GM19438 (cell line): ENCODE results near the gene FREY1.

Source experiments
- ATAC-seq: cut with Tn5 transposase; IDR thresholded peaks from one replicate; pipeline ENCODE4 v1.9.1; 2021; ENCODE audit warnings: low read depth; ENCODE audit not compliant: unreplicated experiment

FREY1 gene

DNA sequence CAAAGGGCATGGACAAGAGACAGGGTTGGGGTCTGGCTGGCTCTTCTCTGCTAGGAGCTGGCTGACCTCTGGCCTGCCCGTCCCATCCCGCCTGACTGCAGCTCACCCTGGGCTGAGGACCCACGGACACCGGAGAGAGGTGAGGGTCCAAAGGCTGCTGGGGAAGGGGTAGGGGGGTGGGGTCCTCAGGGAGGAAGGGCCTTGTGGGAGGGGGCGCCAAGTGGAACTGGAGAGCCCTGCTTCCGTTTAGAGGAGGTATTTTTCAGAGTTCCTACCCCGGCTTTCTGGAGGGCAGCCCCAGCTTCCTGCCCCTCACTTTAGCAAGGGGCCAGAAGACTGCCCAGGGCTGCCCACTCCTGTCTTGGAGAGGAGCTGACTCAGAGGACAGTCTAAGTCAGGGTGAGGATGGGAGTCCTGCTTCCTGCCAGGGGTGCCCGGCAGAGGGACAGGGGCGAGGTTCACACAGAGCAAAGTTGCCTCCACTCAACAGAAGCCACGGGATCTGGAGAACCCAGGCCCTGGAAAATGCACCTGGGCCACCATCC is 22.5 kb upstream of the FREY1 start:
- ATAC-seq: peak; percentile 7

DNA sequence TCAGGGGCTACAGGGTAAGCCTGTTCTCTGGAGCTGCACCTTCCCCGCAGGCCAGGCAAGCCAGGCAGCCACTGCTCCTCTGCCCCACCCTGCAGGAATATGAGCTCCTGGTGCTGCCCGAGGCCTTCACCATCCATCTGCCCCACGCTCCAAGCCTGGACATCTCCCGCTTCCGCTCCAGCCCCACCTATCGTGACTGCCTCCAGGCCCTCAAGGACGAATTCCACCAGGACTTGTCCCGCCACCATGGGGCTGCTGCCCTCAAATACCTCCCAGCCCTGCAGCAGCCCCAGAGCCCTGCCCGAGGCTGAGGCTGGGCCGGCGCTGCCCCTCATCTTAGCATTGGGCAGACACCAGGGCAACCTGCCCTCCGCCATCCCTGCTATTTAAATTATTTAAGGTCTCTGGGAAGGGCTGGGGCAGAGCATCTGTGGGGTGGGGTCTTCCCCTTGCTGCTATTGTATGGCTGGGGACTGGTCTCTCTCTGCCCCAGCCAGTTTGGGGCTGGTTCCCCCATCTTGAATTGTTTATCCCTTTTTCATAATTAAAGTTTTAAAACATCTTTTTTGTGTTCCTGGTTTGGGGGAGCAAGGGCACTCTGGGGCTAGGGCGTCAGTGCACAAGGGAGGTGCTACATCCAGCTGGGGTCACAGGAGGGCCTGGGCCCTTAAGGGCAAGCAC is 21.6 kb upstream of the FREY1 start:
- no peak for ATAC-seq

DNA sequence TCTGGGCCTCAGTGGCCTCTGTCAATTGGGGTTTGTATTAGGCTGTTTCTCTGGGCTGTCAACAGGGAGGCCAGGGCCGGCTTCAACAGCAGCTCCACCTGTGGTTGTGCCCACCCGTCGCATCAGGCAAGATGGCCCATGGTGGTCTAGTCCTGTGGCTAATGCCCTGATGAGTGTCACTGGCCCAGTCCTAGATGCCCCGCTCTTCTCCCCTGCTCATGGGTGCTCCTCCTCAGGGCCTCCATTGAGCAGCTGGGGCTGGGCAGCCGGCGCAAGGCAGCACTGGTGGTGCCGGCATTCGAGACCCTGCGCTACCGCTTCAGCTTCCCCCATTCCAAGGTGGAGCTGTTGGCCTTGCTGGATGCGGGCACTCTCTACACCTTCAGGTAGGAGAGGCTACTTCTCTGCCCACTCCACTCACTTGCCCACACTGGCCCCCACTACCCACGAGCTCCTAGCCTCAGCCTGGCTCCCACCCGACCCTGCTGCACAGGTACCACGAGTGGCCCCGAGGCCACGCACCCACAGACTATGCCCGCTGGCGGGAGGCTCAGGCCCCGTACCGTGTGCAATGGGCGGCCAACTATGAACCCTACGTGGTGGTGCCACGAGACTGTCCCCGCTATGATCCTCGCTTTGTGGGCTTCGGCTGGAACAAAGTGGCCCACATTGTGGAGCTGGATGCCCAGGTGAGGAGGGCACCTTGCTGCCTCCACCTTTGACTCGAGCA is 20.8 kb upstream of the FREY1 start:
- ATAC-seq: no peak

DNA sequence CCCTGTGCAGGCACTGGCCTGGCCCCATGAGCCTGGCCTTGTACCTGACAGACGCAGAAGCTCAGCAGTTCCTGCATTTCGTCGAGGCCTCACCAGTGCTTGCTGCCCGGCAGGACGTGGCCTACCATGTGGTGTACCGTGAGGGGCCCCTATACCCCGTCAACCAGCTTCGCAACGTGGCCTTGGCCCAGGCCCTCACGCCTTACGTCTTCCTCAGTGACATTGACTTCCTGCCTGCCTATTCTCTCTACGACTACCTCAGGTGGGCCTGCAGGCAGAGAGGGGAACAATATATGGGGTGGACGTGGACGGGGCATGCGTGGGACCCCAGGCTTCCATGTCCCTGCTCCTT is 20.2 kb upstream of the FREY1 start:
- ATAC-seq: no peak

DNA sequence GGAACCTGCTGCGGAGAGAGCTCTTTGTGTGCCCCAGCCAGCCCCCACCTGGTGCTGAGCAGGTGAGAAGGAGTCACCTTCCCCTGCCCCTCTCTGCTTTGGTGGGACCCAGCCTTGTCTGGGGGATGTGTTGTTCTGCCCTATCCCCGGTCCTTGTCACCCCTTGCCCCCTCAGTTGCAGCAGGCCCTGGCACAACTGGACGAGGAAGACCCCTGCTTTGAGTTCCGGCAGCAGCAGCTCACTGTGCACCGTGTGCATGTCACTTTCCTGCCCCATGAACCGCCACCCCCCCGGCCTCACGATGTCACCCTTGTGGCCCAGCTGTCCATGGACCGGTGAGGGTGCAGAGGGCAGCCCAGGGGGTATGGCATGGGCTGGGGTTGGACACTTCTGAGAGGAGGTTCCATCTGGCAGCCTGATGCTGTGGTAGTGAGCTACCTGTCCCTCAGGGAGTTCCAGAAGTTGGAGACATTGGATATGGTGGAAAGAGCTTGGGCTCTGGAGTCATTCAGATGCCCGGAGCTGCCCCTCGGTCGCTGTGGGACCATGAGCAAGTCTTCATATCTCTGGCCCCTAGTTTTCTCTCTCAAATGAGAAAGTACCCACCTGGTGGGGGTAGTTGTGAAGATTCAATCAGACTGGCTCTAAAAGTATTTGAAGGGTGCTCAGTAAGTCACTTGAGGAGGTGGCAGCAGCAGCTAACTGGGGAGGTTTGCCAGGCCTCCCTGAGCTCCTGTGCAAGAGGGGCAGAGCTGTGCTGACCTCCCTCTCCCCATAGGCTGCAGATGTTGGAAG is 19.7 kb upstream of the FREY1 start:
- ATAC-seq: no peak

DNA sequence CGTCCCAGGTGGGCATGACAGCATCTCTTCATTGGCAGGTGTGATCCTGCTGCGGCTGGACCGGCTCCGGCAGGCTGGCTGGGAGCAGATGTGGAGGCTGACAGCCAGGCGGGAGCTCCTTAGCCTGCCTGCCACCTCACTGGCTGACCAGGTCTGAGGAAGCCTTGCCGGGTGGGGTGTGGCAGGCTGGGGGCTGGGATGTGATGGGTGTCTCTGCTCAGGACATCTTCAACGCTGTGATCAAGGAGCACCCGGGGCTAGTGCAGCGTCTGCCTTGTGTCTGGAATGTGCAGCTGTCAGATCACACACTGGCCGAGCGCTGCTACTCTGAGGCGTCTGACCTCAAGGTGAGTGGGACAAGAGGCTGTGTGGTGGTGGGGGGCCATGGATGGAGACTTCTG is 18.9 kb upstream of the FREY1 start:
- ATAC-seq: no peak

DNA sequence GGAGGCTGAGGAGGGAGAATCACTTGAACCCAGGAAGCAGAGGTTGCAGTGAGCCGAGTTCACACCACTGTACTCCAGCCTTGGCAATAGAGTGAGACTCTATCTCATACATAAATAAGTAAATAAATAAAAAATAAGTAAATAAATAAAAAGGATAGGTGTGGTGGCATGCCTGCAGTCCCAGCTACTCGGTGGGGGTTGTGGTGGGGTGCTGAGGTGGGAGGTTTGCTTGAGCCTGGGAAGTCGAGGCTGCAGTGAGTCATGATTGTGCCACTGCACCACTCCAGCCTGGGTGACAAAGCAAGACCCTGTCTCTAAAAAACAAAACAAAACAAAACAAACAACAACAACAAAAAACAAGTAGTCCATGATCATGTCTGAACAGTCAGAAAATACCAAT is 18.5 kb upstream of the FREY1 start:
- ATAC-seq: no peak

DNA sequence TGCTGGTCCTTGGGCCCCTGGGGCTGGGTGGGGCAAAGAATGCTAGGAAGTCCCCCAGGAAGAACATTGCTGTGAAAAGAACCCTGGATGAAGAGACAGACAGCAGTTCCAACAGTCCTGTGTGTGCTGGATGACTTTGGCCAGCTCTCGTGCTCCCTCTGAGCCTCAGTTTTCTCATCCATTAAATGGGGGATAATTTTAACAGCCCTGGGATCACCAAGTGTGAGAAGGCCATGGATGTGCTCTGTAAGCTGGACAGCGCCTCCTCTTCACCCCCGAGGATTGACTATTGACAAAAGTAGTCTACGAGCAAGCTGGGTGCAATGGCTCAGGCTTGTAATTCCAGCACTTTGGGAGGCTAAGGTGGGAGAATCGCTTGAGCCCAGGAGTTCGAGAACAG is 17.9 kb upstream of the FREY1 start:
- no peak for ATAC-seq

DNA sequence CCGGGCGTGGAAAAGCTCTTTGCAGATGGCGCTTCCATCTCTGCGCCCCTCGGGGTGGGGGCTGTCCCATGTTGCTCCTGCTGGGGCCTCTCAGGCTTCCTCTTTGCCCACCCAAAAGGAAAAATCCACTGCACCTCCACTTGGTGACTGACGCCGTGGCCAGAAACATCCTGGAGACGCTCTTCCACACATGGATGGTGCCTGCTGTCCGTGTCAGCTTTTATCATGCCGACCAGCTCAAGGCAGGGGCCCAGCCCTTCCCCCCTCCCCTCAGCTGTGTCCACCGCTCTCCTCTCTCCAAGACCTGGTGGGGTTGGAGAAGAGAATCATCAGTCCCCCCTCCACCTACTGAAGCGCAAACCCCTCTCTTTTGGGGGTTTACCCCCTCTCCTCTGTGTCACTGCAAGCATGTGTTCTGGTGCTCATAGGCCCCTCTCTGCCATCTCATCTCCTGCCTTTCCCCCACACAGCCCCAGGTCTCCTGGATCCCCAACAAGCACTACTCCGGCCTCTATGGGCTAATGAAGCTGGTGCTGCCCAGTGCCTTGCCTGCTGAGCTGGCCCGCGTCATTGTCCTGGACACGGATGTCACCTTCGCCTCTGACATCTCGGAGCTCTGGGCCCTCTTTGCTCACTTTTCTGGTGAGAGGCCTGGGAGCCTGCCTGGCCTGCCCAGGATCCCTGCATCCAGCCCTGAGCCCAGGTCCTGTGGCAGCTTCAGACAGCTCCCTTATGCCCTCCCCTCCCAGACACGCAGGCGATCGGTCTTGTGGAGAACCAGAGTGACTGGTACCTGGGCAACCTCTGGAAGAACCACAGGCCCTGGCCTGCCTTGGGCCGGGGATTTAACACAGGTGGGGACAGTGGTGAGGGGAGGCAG is 17.2 kb upstream of the FREY1 start:
- no peak for ATAC-seq

DNA sequence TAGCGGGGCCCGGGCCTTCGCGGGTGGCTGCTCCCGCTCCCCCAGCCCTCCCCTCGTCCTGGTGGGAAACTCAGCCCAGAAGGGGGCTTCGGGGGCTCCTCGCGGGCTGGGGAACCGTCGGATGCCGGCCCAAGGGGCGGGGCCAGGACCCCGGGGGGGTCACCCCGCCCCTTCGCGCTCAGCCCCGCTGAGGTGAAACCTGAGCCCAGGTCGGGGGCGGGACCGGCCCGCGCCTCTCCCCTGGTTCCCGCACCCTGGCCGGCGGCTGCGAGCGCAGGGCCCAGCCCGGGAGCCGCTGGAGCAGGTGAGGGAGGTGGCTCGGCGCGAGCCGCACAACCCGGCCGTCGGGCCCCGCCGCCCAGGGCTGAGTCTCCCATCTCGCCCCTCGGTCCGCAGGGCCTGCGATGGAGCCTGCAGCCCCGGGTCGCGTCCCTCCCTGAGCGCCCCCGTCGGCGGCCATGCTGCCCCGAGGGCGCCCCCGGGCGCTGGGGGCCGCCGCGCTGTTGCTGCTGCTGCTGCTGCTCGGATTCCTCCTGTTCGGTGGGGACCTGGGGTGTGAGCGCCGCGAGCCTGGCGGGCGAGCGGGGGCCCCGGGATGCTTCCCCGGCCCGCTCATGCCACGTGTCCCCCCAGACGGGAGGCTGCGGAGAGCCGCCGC is 15.5 kb upstream of the FREY1 start, which contains the start of gene LARGE2:
Gene LARGE2 (plus strand): TSS at position 232 of the 658 bp plus-strand sequence. CDS start 227 bp downstream, at position 459.
- no peak for ATAC-seq

DNA sequence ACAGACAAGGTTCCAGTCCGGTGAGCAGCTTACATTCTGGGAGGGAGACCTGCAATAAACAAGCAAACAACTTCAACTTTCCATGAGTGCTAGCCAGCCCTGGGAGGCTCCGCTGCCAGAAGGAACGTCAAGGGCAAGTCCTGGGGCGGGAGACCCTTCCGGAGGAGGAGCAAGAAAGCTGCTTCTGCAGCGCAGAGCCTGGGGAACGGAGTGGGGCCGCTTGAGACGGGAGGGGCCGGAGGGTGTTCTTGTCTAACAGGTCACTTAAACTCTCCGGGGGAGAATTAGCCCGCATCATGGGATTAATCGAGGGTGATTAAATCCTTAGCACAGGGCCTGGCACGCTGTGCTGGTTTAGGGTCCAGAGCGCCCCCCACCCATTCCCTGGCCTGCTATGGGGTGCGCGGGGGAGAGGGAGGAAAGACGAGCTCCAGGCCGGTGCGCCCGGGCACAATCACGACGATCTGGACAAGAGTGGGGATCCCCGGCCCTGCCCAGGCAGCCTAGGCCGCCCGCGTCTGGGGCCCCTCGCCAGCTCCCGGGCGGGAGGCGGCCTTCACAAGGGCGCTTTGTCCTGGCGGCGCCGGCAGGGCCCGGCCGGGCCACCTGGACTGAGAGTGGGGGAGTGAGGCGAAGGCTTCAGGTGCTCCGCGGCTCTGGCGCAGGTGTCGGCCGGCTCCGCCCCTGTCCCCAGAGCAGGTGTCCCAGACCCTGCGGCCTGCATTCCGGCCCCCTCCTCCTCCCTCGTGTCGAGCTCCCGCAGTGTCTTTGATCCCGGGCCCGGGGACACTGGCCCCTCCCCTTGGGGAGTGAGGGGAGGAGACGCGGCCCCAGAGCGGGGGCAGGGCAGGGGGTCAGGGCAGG is 14.7 kb upstream of the FREY1 start:
- ATAC-seq: no peak

DNA sequence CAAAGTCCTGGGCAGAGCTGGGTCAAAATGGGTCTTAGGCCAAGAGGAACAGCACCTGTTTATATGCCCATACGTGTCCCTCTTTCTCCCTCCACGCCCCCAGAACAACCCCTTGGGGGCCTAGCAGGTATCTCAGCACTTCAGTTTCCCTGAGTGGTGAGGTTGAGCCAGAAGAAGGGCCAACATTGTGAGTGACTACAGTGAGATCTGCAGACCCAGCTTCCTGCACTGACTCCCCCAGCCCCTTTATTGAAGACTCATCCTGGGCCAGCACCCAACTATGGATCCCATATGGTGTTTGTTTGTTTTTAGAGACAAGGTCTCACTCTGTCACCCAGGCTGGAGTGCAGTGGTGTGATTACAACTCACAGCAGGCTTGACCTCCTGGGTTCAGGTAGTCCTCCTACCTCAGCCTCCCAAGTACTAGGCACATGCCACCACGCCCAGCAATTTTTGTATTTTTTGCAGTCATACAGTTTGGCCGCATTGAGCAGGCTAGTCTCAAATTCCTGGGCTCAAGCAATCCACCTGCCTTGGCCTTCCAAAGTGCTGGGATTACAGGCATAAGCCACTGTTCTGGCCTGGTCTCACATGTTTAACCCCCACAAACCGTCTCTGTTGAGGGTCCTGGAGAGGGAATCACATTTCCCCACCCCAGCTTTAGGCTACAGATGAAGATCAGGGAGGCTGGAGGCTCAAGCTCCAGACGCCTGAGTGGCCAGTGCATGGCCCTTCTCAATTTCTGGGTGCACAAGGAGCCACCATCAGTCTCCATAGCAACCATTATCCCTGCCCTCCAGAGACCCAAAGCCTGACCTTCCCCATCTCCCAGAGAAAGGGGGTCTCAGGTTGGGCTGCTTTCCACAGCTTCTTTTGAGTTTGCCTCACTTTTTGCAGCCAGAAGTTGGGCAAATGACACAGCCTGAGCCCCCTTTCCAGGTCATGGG is 13.7 kb upstream of the FREY1 start:
- ATAC-seq: no peak

DNA sequence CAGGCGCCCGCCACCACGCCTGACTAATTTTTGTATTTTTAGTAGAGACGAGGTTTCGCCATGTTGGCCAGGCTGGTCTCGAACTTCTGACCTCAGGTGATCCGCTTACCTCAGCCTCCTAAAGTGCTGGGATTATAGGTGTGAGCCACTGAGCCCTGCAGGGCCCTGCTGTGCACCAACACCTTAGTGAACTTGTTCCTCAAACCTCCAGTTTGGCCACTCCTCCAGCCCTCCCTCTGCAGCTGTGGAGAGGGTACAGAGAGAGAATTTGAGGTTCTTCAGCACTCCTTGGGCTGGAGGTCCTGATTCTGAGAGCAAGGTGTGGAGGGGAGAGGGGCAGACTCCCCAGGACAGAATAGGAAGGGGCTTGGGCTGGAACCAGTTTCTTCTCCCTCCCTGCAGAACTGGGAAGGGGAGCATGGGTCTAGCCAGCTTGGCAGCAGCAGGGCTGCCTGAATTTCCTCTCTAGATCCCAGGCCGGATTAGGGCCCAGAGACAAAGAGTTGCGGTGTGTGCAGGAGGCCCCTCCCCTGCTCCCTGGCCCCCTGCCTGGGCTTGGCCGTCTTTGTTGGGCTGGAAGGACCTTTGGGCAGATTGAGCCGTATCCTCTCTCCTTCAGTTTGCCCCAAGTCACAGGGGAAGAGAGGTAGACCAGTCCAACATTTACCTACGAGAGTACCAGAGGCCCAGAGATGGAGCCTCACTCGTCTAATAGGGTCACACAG is 12.9 kb upstream of the FREY1 start:
- no peak for ATAC-seq

DNA sequence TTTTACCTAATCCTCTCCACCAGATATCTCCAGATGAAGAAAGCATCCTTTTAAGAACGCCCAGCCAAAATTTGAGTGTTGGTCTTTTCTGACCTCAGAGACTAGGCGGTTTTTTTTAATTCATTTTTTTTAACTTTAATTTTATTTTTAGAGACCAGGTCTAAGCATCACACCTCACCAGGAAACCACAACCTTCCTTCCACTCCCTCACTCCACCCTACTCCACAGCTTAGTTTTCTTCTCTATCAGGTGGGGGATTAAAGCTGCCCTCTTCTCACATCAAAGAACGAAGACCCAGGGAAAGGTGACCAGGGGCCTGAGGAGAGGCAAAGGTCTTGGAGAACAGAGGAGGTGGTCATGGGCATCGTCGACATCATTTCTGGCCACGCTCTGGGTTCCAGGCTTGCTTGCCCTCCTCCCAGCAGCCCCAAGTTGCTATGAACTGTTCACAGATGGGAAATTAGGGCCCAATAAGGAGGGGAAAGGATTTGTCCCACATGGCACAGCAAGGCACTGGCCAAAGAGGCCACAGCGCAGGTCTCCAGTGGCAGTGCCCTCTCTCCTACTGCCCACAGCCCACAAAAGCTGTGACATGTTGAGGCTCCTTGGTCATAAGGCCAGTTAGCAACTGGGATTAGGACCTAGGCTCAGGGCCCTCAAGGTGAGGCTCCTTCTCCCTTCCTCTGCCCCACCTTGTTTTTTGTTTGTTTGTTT is 12.0 kb upstream of the FREY1 start:
- ATAC-seq: no peak

DNA sequence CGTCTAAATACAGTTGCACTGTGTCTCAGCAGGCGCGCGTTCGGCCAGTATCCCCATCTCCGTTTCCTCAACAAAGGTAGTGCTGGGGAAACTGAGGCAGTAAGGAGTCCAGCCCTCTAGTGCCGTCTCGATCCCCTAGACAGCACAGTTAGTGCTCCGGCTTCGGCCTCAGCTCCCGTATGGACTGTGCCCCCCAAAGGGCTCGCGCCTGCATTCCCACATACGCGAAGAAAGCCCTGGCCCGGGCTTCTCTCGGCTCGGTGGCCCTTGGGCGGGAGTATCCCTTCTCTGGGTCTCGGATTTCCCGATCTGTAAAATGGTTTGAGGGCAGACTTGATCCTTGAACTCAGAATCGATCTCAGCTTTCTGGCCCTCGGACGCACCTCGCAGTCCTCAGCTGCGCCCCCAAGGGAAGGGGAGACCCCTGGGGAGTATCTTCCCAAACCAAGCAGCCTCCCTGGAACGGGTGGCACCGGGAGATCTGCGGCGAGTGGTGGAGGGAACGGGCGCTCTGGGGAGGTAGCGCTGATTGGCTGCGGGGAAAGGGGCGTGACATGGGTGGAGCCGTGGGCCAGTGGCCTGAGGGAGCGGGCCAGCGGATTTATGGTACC is 11.4 kb upstream of the FREY1 start:
- ATAC-seq: peak; percentile 48
